Hepatic stellate cell (primary cell): ENCODE measurements around the gene NANOS3.

Source experiments
- DNase-seq: peaks from one replicate; pipeline ENCODE4 v3.0.0; 2011; ENCODE audit warnings: low spot score

NANOS3 gene

GRCh38 chr19:13885826-13886365 is 9.0 kb downstream of the NANOS3 start:
- no peak for DNase-seq

- no peak for DNase-seq
Measured at GRCh38 chr19:13887018-13887436, 10.1 kb downstream of the NANOS3 start.

- DNase-seq = no peak
Measured at GRCh38 chr19:13887517-13887916, 10.6 kb downstream of the NANOS3 start.

GRCh38 chr19:13888281-13888680 is 11.3 kb downstream of the NANOS3 start:
- no peak for DNase-seq

- DNase-seq = no peak
Measured at GRCh38 chr19:13890136-13890535, 13.2 kb downstream of the NANOS3 start.

GRCh38 chr19:13892870-13893269 is 15.9 kb downstream of the NANOS3 start:
- no peak for DNase-seq

- no peak for DNase-seq
Measured at GRCh38 chr19:13894552-13894951, 17.6 kb downstream of the NANOS3 start.

- DNase-seq = no peak
Measured at GRCh38 chr19:13896227-13896626, 19.3 kb downstream of the NANOS3 start.

- no peak for DNase-seq
Measured at GRCh38 chr19:13899393-13899792, 22.5 kb downstream of the NANOS3 start.

GRCh38 chr19:13899912-13900584 is 23.1 kb downstream of the NANOS3 start:
- DNase-seq = no peak

GRCh38 chr19:13902993-13903555 is 26.1 kb downstream of the NANOS3 start:
- no peak for DNase-seq

- DNase-seq = peak; percentile 99
Measured at GRCh38 chr19:13905634-13906520, 28.9 kb downstream of the NANOS3 start, which contains the start of the genes BRME1 and CC2D1A. Gene BRME1 (minus strand): TSS chr19:13906117. CDS start chr19:13904892, 1,225 bp downstream. Gene CC2D1A (plus strand): TSS chr19:13906201. CDS start chr19:13906442, 241 bp downstream.

GRCh38 chr19:13906521-13906904 is 29.6 kb downstream of the NANOS3 start:
- no peak for DNase-seq

GRCh38 chr19:13906910-13907309 is 30.0 kb downstream of the NANOS3 start:
- DNase-seq = no peak

- no peak for DNase-seq
Measured at GRCh38 chr19:13908674-13909073, 31.7 kb downstream of the NANOS3 start.

- no peak for DNase-seq
Measured at GRCh38 chr19:13909430-13909829, 32.5 kb downstream of the NANOS3 start.

GRCh38 chr19:13913352-13913751 is 36.4 kb downstream of the NANOS3 start:
- no peak for DNase-seq

- no peak for DNase-seq
Measured at GRCh38 chr19:13914777-13915176, 37.8 kb downstream of the NANOS3 start.

- no peak for DNase-seq
Measured at GRCh38 chr19:13917888-13918406, 41.0 kb downstream of the NANOS3 start.

- no peak for DNase-seq
Measured at GRCh38 chr19:13918726-13919411, 41.9 kb downstream of the NANOS3 start.

- DNase-seq = no peak
Measured at GRCh38 chr19:13920524-13920923, 43.6 kb downstream of the NANOS3 start.
